DMS53 treated with DMSO at 0.1 percent for 48 hours (cell line): Measurements from ENCODE around the gene HMGB1.

Experiments used
- DNase-seq: peaks from one replicate; lab custom pipeline; 2025; ENCODE audit not compliant: unreplicated experiment; lab: John Stamatoyannopoulos, UW

HMGB1 gene

GRCh38 chr13:30406779-30407416, 58.8 kb downstream of the HMGB1 start:
- DNase-seq = no peak
